ENCODE measurements around the gene RTN4IP1. TPM values are rescaled to one million over a fixed set of nuclear protein-coding genes. Genes with fewer than 3 reads are reported as not detected.

The RTN4IP1 gene
- total and polyA plus RNA-seq, 10 of the 15 experiments (the other 5 are each of a cell fraction or from before 2014, with no cell fraction given), result 8.2 to 17.0 (median 9.8) TPM

- Histone ChIP-seq H3K4me1 (ENCODE audit: control insufficient read depth, insufficient read depth, low read length) (0 out of 2 replicates have a peak, but pooled peaks cover 4% of the 10 kb centered on the region), H3K36me3 (ENCODE audit: control insufficient read depth in 2 of 2, insufficient read depth in 2 of 2, low read length in 1 of 2) (0 out of 4 replicates have a peak, but pooled peaks cover 0 to 6% of the 10 kb centered on the region in 2 experiments), H2AFZ (ENCODE audit: control insufficient read depth, low read depth, low read length) (no peak overlapping the region), H3K27me3 (replicated peaks in 1 of 2; ENCODE audit: control insufficient read depth in 2 of 2, insufficient read depth in 2 of 2, low read length in 1 of 2) (no peaks in the 10 kb centered on the region), H3K9me3 (replicated peaks; ENCODE audit: control insufficient read depth, insufficient read depth, low read length) (no peaks in the 10 kb centered on the region), H3K4me2 (ENCODE audit: control insufficient read depth, insufficient read depth) (no peak overlapping the region), H3K27ac (ENCODE audit: control insufficient read depth, insufficient read depth) (no peak overlapping the region), H3K9ac (ENCODE audit: control insufficient read depth, insufficient read depth, low read length) (no peak overlapping the region), H4K20me1 (ENCODE audit: control insufficient read depth, insufficient read depth) (no peaks in the 10 kb centered on the region), H3K4me3 (no peak overlapping the region), H3K79me2 (ENCODE audit: control insufficient read depth, insufficient read depth, low read length) (no peaks in the 10 kb centered on the region)
- 94% methylated on average over 3 of the region's 3 CpGs for WGBS (ENCODE audit: insufficient coverage, insufficient replicate concordance, low lambda C conversion rate, missing lambda C conversion rate)
- ChIA-PET RAD21 (ENCODE audit: unreplicated experiment) (interaction anchor here (0.8 to 1.8 kb wide), 3 partner anchors 8 to 84 kb away, joined by 3 to 10 read pairs (median 3); no protein-coding TSS in a partner anchor), POLR2A (interaction anchor here (1.2 kb wide), 1 partner anchor 10 kb away, joined by 3 read pairs; no protein-coding TSS in a partner anchor), CTCF (interaction anchor here (0.7 to 2.6 kb wide), 10 partner anchors 9 to 379 kb away, joined by 3 to 13 read pairs (median 4); partner anchors contain the start of genes QRSL1 and RTN4IP1), SMC1A (ENCODE audit: uncharacterized antibody, unreplicated experiment) (interaction anchor here (1.2 to 2.9 kb wide), 6 partner anchors 10 to 323 kb away, joined by 3 to 12 read pairs (median 4); partner anchors contain the start of genes QRSL1 and RTN4IP1)
- DNase-seq (ENCODE audit: low read depth, low spot score), result no peak
- intact Hi-C loops (cut with micrococcal nuclease; ENCODE audit: unreplicated experiment), result no loop called here
- BruUV-seq (replicated peaks), result no TSS peak
- in situ Hi-C loops (cut with MboI), result no loop called here
- FAIRE-seq, result no peak
- ATAC-seq, result peak; percentile 36; the same call in 2 of the 3 replicates
- TF ChIP-seq ATF3 (IDR thresholded peaks at IDR 0.05; ENCODE audit: borderline replicate concordance, extremely low read depth, low read depth, low read length), result no peak
- TF ChIP-seq NBN (IDR thresholded peaks at IDR 0.05), result no peak
- no peak for TF ChIP-seq TCF7 (IDR thresholded peaks at IDR 0.05; ENCODE audit: borderline replicate concordance)
- no peak for TF ChIP-seq IRF4 (IDR thresholded peaks at IDR 0.05; ENCODE audit: low read depth, low read length)
- no peak for TF ChIP-seq NFYA (IDR thresholded peaks at IDR 0.05; ENCODE audit: borderline replicate concordance, low read depth, low read length)
- TF ChIP-seq EP300 (IDR thresholded peaks at IDR 0.05; ENCODE audit: borderline replicate concordance in 1 of 2, control insufficient read depth in 1 of 2, low read depth in 2 of 2, low read length in 2 of 2), result no peak
- no peak for TF ChIP-seq BCL11A (IDR thresholded peaks at IDR 0.05; ENCODE audit: low read depth, low read length)
- TF ChIP-seq MEF2B (IDR thresholded peaks at IDR 0.05; ENCODE audit: partially characterized antibody, poor library complexity, severe bottlenecking), result no peak
- TF ChIP-seq ETV6 (conservative IDR thresholded peaks at IDR 0.05 in 1 of 2, IDR thresholded peaks at IDR 0.05 in 1 of 2; ENCODE audit: borderline replicate concordance in 1 of 2, low read depth in 1 of 2), result no peak
- no peak for TF ChIP-seq ZBTB40 (IDR thresholded peaks at IDR 0.05; ENCODE audit: borderline replicate concordance)
- TF ChIP-seq ASH2L (IDR thresholded peaks at IDR 0.05; ENCODE audit: borderline replicate concordance, low read depth), result no peak
- TF ChIP-seq E2F4 (IDR thresholded peaks at IDR 0.05; ENCODE audit: low read depth, low read length), result no peak
- no peak for TF ChIP-seq POU2F2 (IDR thresholded peaks at IDR 0.05; ENCODE audit: borderline replicate concordance, low read depth, low read length)
- TF ChIP-seq CHD1 (IDR thresholded peaks at IDR 0.05; ENCODE audit: low read depth, low read length), result no peak
- TF ChIP-seq SIX5 (IDR thresholded peaks at IDR 0.05; ENCODE audit: low read depth, low read length, severe bottlenecking), result no peak
- TF ChIP-seq BCL3 (IDR thresholded peaks at IDR 0.05; ENCODE audit: borderline replicate concordance, insufficient read depth, low read depth, low read length, poor library complexity, severe bottlenecking), result no peak
Measured at GRCh38 chr6:106618324-106618723, 11.0 kb downstream of the RTN4IP1 start.

Data from GM12878 (cell line).